B cell (primary cell): ENCODE measurements around the gene MRTFA.

ENCODE experiments used
- EZH2 ChIP-seq: IDR thresholded peaks from 2 replicates; pipeline ENCODE4 v1.6.1; 2012; ENCODE audit warnings: borderline replicate concordance, low read depth, mild to moderate bottlenecking, moderate library complexity, low read length; ENCODE audit not compliant: insufficient read depth, poor library complexity, severe bottlenecking
- TF ChIP-seq, protein P1 (sequence below): fragments of 200-600 bp; IDR thresholded peaks from one replicate; pipeline ENCODE4 v1.8.0; 2022; ENCODE audit warnings: antibody characterized with exemption, mild to moderate bottlenecking

DNA sequence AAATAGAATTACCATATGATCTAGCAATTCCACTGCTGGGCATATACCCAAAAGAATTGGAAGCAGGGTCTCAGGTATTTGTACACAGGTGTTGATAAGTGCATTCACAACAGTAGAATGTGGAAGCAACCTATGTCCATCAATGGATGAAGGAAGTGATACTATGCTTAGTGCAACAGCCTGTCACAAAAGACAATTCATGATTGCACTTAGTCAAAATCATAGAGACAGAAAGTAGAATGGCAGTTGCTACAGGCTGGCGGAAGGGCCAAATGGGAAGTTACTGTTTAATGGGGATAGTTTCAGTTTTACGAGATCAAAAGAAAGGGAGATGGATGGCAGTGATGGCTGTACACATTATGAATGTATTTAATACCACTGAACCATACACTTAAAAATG is 224.1 kb downstream of the MRTFA start:
- TF ChIP-seq, protein P1, sequence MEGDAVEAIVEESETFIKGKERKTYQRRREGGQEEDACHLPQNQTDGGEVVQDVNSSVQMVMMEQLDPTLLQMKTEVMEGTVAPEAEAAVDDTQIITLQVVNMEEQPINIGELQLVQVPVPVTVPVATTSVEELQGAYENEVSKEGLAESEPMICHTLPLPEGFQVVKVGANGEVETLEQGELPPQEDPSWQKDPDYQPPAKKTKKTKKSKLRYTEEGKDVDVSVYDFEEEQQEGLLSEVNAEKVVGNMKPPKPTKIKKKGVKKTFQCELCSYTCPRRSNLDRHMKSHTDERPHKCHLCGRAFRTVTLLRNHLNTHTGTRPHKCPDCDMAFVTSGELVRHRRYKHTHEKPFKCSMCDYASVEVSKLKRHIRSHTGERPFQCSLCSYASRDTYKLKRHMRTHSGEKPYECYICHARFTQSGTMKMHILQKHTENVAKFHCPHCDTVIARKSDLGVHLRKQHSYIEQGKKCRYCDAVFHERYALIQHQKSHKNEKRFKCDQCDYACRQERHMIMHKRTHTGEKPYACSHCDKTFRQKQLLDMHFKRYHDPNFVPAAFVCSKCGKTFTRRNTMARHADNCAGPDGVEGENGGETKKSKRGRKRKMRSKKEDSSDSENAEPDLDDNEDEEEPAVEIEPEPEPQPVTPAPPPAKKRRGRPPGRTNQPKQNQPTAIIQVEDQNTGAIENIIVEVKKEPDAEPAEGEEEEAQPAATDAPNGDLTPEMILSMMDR: no peak
- TF ChIP-seq EZH2: no peak
